Naive B cell (primary cell): ENCODE results near the gene C5orf22. TPM values are rescaled to one million over a fixed set of nuclear protein-coding genes. Genes with fewer than 3 reads are reported as not detected.
"Not testable (repeated sequence)": the region's sequence is repeated elsewhere in the genome, so short reads cannot be mapped to it uniquely, and the experiment has no call there.

Experiments
- ATAC-seq, 2 donors: fragments of 150-1000 bp; cut with Tn5 transposase; 2 replicates each; pipeline ENCODE4 v1.10.0; 2021; ENCODE audit warnings: low read depth in 2 of 2, mild to moderate bottlenecking in 2 of 2, moderate library complexity in 2 of 2
- DNase-seq: peaks from one replicate; pipeline ENCODE4 v3.0.0; 2022
- H3K27ac Mint-ChIP-seq, 6 donors: one replicate each; pipeline ENCODE4 v1.8.0; 2020 to 2022; ENCODE audit warnings: mild to moderate bottlenecking in 6 of 6, mixed read lengths in 6 of 6, moderate library complexity in 5 of 6, inconsistent platforms in 2 of 6
- H3K27me3 Mint-ChIP-seq, 3 donors: one replicate each; pipeline ENCODE4 v1.8.0; 2021 to 2022; ENCODE audit warnings: mixed read lengths in 3 of 3, mild to moderate bottlenecking in 1 of 3
- H3K36me3 Mint-ChIP-seq, 2 donors: one replicate each; pipeline ENCODE4 v1.8.0; 2020 to 2022; ENCODE audit warnings: mixed read lengths in 2 of 2, inconsistent platforms in 1 of 2, mild to moderate bottlenecking in 1 of 2
- H3K4me1 Mint-ChIP-seq, 3 donors: one replicate each; pipeline ENCODE4 v1.8.0; 2020 to 2022; ENCODE audit warnings: mixed read lengths in 3 of 3, inconsistent platforms in 1 of 3, mild to moderate bottlenecking in 1 of 3, moderate library complexity in 1 of 3
- H3K4me3 Mint-ChIP-seq, 8 donors: one replicate each; pipeline ENCODE4 v1.8.0; 2020 to 2022; ENCODE audit warnings: mild to moderate bottlenecking in 8 of 8, mixed read lengths in 8 of 8, moderate library complexity in 8 of 8, inconsistent platforms in 2 of 8
- H3K9me3 Mint-ChIP-seq, 7 donors: one replicate each; pipeline ENCODE4 v1.8.0; 2020 to 2022; ENCODE audit warnings: mixed read lengths in 7 of 7, mild to moderate bottlenecking in 5 of 7, inconsistent platforms in 2 of 7, moderate library complexity in 1 of 7
- polyA plus RNA-seq, 6 donors: library from polyadenylated mRNA; unstranded; fragments of 300-500 nt; fragmentation: Illumina TruSeq; gene quantifications; one replicate each; pipeline ENCODE4 v1.2.3, GENCODE V29; 2021; ENCODE audit warnings: low read depth in 6 of 6

Gene C5orf22
- polyA plus RNA-seq, 6 donors from 2014 or later: 19.5 to 31.3 (median 25.9) TPM

DNA sequence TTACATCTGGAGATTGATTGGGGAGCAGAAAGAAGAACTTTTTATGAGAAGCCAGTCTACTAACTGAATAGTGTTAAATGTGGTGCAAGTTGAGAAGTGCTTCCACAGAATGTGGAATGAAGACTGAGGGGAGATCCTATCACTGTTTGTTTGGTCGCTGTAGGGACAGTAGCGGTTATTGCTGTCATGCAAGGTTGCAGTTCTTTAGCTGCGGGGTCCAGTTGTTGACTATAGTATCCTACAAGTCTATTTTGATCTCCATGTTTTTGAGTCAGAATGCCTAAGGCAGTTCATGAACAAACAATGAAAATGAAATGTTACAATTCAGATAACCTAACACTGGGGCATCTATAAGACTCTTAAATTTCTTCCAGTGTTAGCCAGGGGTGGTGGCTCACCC, 61.6 kb downstream of the C5orf22 start:
- Mint-ChIP-seq H3K27ac (no peak overlapping the region), H3K27me3 (peaks cover 0 to 8% (median 7%) of the 10 kb centered on the region in 3 donors), H3K9me3 (no peaks in the 10 kb centered on the region), H3K4me3 (no peak overlapping the region), H3K36me3 (no peaks in the 10 kb centered on the region), H3K4me1 (peaks cover 0 to 7% (median 0%) of the 10 kb centered on the region in 3 donors)
- DNase-seq: no peak
- no peak for ATAC-seq

GRCh38 chr5:31596354-31596753, 64.3 kb downstream of the C5orf22 start:
- no peak for ATAC-seq

DNA sequence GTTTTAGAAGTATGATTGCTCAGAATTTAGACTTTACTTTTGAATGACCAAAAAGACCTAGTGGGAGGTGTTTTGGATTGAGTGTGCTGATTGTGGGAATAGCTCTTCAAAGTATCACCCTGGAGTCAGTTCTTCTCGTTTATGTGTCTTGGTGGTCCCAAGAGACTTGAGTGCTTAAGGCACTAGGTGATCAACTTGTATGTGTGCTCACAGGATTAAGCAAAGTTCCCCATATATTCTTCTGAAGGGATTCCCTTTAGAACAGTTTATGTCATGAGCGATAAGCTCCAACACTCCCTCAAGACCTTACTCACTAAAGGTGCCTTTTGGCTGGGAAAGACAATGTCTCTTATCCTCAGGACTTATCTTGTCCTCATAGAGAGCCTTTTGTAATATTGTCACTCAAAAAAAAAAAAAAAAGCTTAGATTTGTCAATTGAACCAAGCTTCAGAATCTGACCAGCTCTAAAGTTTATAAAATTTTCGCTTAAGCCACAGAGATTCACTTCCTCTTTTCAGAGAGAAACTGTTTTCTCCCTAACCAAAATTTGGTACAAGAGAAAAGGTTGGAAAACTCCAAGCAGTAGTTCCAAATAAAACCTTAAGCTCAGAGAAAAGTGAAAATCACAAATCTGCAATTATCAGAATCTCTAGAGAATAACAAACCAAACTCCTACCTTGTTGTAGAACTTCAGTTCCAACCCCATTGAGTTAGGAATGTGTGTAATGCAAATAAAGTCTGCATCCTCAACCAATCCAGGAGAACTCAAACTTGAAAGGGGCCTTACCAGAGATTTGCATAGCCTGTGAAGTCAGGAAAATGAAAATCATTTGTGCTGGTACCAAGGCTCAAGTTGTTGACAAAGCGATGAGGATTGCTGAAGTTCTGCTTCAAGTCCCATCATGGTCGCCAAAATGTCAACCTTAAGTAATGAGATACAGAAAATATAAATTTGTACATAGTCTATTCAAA, 66.8 kb downstream of the C5orf22 start:
- H3K27me3 Mint-ChIP-seq: peaks cover 6 to 8% (median 6%) of the 10 kb centered on the region in 3 donors
- no peak overlapping the region for H3K4me3 Mint-ChIP-seq
- no peaks in the 10 kb centered on the region for H3K36me3 Mint-ChIP-seq
- peaks cover 0 to 12% (median 0%) of the 10 kb centered on the region in 3 donors for H3K4me1 Mint-ChIP-seq
- no peaks in the 10 kb centered on the region for H3K9me3 Mint-ChIP-seq
- no peak for ATAC-seq
- H3K27ac Mint-ChIP-seq: peak overlapping the region in 1 of 6 donors; percentile 32
- DNase-seq: no peak

More at GRCh38 chr5:31596354-31596753, 64.3 kb downstream of the C5orf22 start:
- peaks cover 0 to 8% (median 7%) of the 10 kb centered on the region in 3 donors for H3K27me3 Mint-ChIP-seq
- H3K4me1 Mint-ChIP-seq: peaks cover 0 to 12% (median 0%) of the 10 kb centered on the region in 3 donors
- H3K9me3 Mint-ChIP-seq: no peaks in the 10 kb centered on the region
- H3K36me3 Mint-ChIP-seq: no peaks in the 10 kb centered on the region
- no peak overlapping the region for H3K27ac Mint-ChIP-seq
- DNase-seq: no peak
- no peak overlapping the region for H3K4me3 Mint-ChIP-seq

DNA sequence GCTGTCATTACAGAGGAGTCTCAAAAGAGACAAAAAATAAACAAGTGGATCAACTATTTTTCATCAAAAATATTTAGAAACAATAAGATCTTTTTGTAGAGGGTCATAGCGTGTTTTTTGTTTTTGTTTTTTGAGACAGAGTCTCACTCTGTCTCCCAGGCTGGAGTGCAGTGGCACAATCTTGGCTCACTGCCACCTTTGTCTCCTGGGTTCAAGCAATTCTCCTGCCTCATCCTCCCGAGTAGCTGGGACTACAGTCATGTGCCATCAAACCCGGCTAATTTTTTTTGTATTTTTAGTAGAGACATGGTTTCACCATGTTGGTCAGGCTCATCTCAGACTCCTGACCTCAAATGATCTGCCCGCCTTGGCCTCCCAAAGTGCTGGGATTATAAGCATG, 70.2 kb downstream of the C5orf22 start:
- H3K4me1 Mint-ChIP-seq: peaks cover 0 to 12% (median 0%) of the 10 kb centered on the region in 3 donors
- DNase-seq, H3K36me3 Mint-ChIP-seq, H3K27ac Mint-ChIP-seq, H3K9me3 Mint-ChIP-seq, H3K27me3 Mint-ChIP-seq, H3K4me3 Mint-ChIP-seq, ATAC-seq: not testable (repeated sequence)

- Mint-ChIP-seq H3K4me1 (no peaks in the 10 kb centered on the region), H3K27me3 (peaks cover 6 to 8% (median 6%) of the 10 kb centered on the region in 3 donors), H3K9me3 (no peaks in the 10 kb centered on the region), H3K27ac (no peak overlapping the region), H3K4me3 (no peak overlapping the region), H3K36me3 (no peaks in the 10 kb centered on the region)
- DNase-seq (no peak), ATAC-seq (no peak)
These were observed 72.1 kb downstream of the C5orf22 start for GRCh38 chr5:31604240-31604639.

GRCh38 chr5:31604644-31605043, 72.5 kb downstream of the C5orf22 start:
- H3K27me3 Mint-ChIP-seq: peaks cover 6 to 8% (median 6%) of the 10 kb centered on the region in 3 donors
- H3K27ac Mint-ChIP-seq: no peak overlapping the region
- no peaks in the 10 kb centered on the region for H3K9me3 Mint-ChIP-seq
- no peaks in the 10 kb centered on the region for H3K4me1 Mint-ChIP-seq
- H3K36me3 Mint-ChIP-seq: no peaks in the 10 kb centered on the region
- DNase-seq: no peak
- H3K4me3 Mint-ChIP-seq: no peak overlapping the region
- no peak for ATAC-seq

Other genes with a start within 250 kb of the C5orf22 start
- gene DROSHA, start 208 bp upstream of the C5orf22 start, polyA plus RNA-seq: 10 to 100 TPM; 10.6 to 20.6 (median 13.8) TPM
- under 1 TPM in 5 of 6 donors, not detected in 1; 0.05 to 0.24 (median 0.06) TPM for gene PDZD2, start 106.8 kb downstream of the C5orf22 start, polyA plus RNA-seq